Left ventricle myocardium superior (tissue), 1 donor: ENCODE data around the gene DUSP2. TPM values are rescaled to one million over a fixed set of nuclear protein-coding genes. Genes with fewer than 3 reads are reported as not detected.

Experiments used
- ATAC-seq: fragments of 200-7000 bp; cut with Tn5 transposase; one replicate; pipeline ENCODE4 v1.9.1; 2020; ENCODE audit warnings: mild to moderate bottlenecking, moderate library complexity
- DNase-seq: peaks from one replicate; pipeline ENCODE4 v3.0.0-alpha.2; 2020
- intact Hi-C: fragments of 100-400 bp; cut with micrococcal nuclease; formaldehyde crosslinking; loops from one replicate; pipeline ENCODE4 v1.11.0; 2022
- long read RNA-seq: library from polyadenylated mRNA; unstranded; transcript quantifications from one replicate; pipeline ENCODE4 v2.0.0, GENCODE V29; 2021
- total RNA-seq: library from RNA; stranded (reverse); fragmentation: NEBNext Ultra II Directional; extraction: Animal tissue kit (Norgen Biotek cat#: 25700); gene quantifications from one replicate; pipeline ENCODE4 v1.2.1, GENCODE V29; 2021
- donor health status: DM: no; HTN: yes; CAD: no; lungs with severe emphysema.

The DUSP2 gene
- total RNA-seq, result 1.9 TPM
- long read RNA-seq, transcript DUSP2-201 (4 exons, 1,688 nt), result major isoform, 10 of 11 reads
- long read RNA-seq, partial matches to known transcripts, result 1 of 11 reads
- long read RNA-seq, other reads (novel, unspliced or antisense), result 0 of 11 reads

GRCh38 chr2:96145036-96145847 is at the start of gene DUSP2:
Gene DUSP2 (minus strand): TSS chr2:96145440. CDS start chr2:96145354, 86 bp downstream.
- DNase-seq, result peak; percentile 86
- peak; percentile 92 for ATAC-seq
- intact Hi-C loops, result no loop called here

GRCh38 chr2:96191937-96192670 is 46.9 kb upstream of the DUSP2 start:
- DNase-seq (no peak), ATAC-seq (peak; percentile 76)
- intact Hi-C loops, result no loop called here

- DNase-seq (no peak), ATAC-seq (no peak)
- intact Hi-C loops, result no loop called here
Measured at GRCh38 chr2:96188821-96189526, 43.7 kb upstream of the DUSP2 start.

- intact Hi-C loops, result no loop called here
- ATAC-seq, result peak; percentile 59
- DNase-seq, result no peak
Measured at GRCh38 chr2:96186562-96186961, 41.3 kb upstream of the DUSP2 start.

GRCh38 chr2:96185516-96185915 is 40.3 kb upstream of the DUSP2 start:
- intact Hi-C loops, result no loop called here
- ATAC-seq, result no peak

GRCh38 chr2:96184989-96185388 is 39.7 kb upstream of the DUSP2 start:
- intact Hi-C loops, result no loop called here
- DNase-seq (no peak), ATAC-seq (no peak)

More at GRCh38 chr2:96185516-96185915, 40.3 kb upstream of the DUSP2 start:
- no peak for DNase-seq

GRCh38 chr2:96184188-96184587 is 38.9 kb upstream of the DUSP2 start:
- intact Hi-C loops, result no loop called here
- no peak for ATAC-seq

GRCh38 chr2:96181529-96181928 is 36.3 kb upstream of the DUSP2 start:
- intact Hi-C loops, result no loop called here
- no peak for ATAC-seq
- no peak for DNase-seq

More at GRCh38 chr2:96184188-96184587, 38.9 kb upstream of the DUSP2 start:
- no peak for DNase-seq

- intact Hi-C loops, result no loop called here
- DNase-seq (no peak), ATAC-seq (no peak)
Measured at GRCh38 chr2:96180521-96180920, 35.3 kb upstream of the DUSP2 start.

- peak; percentile 14 for DNase-seq
- intact Hi-C loops, result no loop called here
- no peak for ATAC-seq
Measured at GRCh38 chr2:96180002-96180401, 34.8 kb upstream of the DUSP2 start.

GRCh38 chr2:96176661-96177060 is 31.4 kb upstream of the DUSP2 start:
- peak; percentile 15 for ATAC-seq
- no peak for DNase-seq
- intact Hi-C loops, result no loop called here

GRCh38 chr2:96175951-96176350 is 30.7 kb upstream of the DUSP2 start:
- ATAC-seq, result peak; percentile 15
- intact Hi-C loops, result no loop called here
- peak; percentile 4 for DNase-seq

- intact Hi-C loops, result loop anchor here (5.0 kb wide), 1 partner anchor 37 kb away; the partner anchor contains the start of gene ASTL
- DNase-seq (peak; percentile 83), ATAC-seq (peak; percentile 90)
Measured at GRCh38 chr2:96174251-96175144, 29.3 kb upstream of the DUSP2 start.

GRCh38 chr2:96171831-96172230 is 26.6 kb upstream of the DUSP2 start:
- DNase-seq (peak; percentile 11), ATAC-seq (no peak)
- intact Hi-C loops, result loop anchor here (5.0 kb wide), 1 partner anchor 35 kb away; the partner anchor contains the start of gene ASTL

- DNase-seq (no peak), ATAC-seq (no peak)
- intact Hi-C loops, result loop anchor here (5.0 kb wide), 1 partner anchor 33 kb away; the partner anchor contains the start of gene ASTL
Measured at GRCh38 chr2:96170626-96171025, 25.4 kb upstream of the DUSP2 start.

- DNase-seq (no peak), ATAC-seq (no peak)
- intact Hi-C loops, result loop anchor here (5.0 kb wide), 1 partner anchor 33 kb away; the partner anchor contains the start of gene ASTL
Measured at GRCh38 chr2:96169868-96170507, 24.7 kb upstream of the DUSP2 start.

GRCh38 chr2:96167407-96168013 is 22.3 kb upstream of the DUSP2 start:
- intact Hi-C loops, result no loop called here
- DNase-seq (no peak), ATAC-seq (no peak)
